Uterine smooth muscle cell (primary cell): Measurements from ENCODE around the gene HLA-G. TPM values are rescaled to one million over a fixed set of nuclear protein-coding genes. Genes with fewer than 3 reads are reported as not detected.

Experiments used
- total RNA-seq: library from RNA; depleted of rRNA; stranded (reverse); fragments of >200 nt; gene quantifications from 2 replicates; pipeline ENCODE4 v1.2.3, GENCODE V29; 2014

The HLA-G gene
- not detected in 2 replicates for total RNA-seq

GRCh38 chr6:29827579-29828470, at the start of gene HLA-G:
Gene HLA-G, plus strand, starts transcription at chr6:29827825. Its CDS starts 20 bp downstream, at chr6:29827845.

Other genes with a start within 250 kb of the HLA-G start
- not detected in 2 replicates for gene OR2H2, start 242.7 kb upstream of the HLA-G start, total RNA-seq
- gene GABBR1, start 194.6 kb upstream of the HLA-G start, total RNA-seq, result 11.8 and 16.9 TPM in 2 replicates
- not detected in 2 replicates for gene MOG, start 170.7 kb upstream of the HLA-G start, total RNA-seq
- 0.11 TPM in 1 of 2 replicates, not detected in the other for gene ZFP57, start 146.7 kb upstream of the HLA-G start, total RNA-seq
- 1.4 and 10.5 TPM in 2 replicates for gene HLA-F, start 104.4 kb upstream of the HLA-G start, total RNA-seq
- 202 and 369 TPM in 2 replicates for gene HLA-A, start 114.7 kb downstream of the HLA-G start, total RNA-seq
- gene POLR1H, start 233.4 kb downstream of the HLA-G start, total RNA-seq, result 34.8 and 39.0 TPM in 2 replicates
- gene PPP1R11, start 239.4 kb downstream of the HLA-G start, total RNA-seq, result 10.3 and 11.9 TPM in 2 replicates
- not detected in 2 replicates for gene RNF39, start 247.9 kb downstream of the HLA-G start, total RNA-seq